Right lobe of liver (tissue), 6 donors: Measurements from ENCODE around the gene SLFN5. TPM values are rescaled to one million over a fixed set of nuclear protein-coding genes. Genes with fewer than 3 reads are reported as not detected.

Source experiments
- ATAC-seq, 4 donors: fragments of 200-7000 bp; cut with Tn5 transposase; one replicate each; pipeline ENCODE4 v1.9.1; 2020; ENCODE audit warnings: mild to moderate bottlenecking in 4 of 4, moderate library complexity in 4 of 4
- DNase-seq, 3 donors: peaks; one replicate each; pipeline ENCODE4 v3.0.0-alpha.2; 2020
- H3K27ac ChIP-seq, 3 donors: fragments of 200-600 bp; one replicate each; pipeline ENCODE4 v1.8.0; 2022
- H3K27me3 ChIP-seq, 2 donors: fragments of 200-600 bp; one replicate each; pipeline ENCODE4 v1.8.0; 2022
- H3K36me3 ChIP-seq, 4 donors: fragments of 200-600 bp; sonication (generic) in 1 of 4; one replicate each; pipeline versions ENCODE4 v1.5.1 to v1.8.0; 2017 to 2022; ENCODE audit warnings: control low read depth in 1 of 4
- H3K4me1 ChIP-seq, 4 donors: fragments of 200-600 bp; sonication (generic) in 1 of 4; one replicate each; pipeline versions ENCODE4 v1.5.1 to v1.8.0; 2017 to 2022; ENCODE audit warnings: control low read depth in 1 of 4
- H3K4me3 ChIP-seq, 3 donors: fragments of 200-600 bp; one replicate each; pipeline ENCODE4 v1.8.0; 2022
- H3K9me3 ChIP-seq, 4 donors: fragments of 200-600 bp; sonication (generic) in 1 of 4; one replicate each; pipeline versions ENCODE4 v1.5.1 to v1.8.0; 2017 to 2022; ENCODE audit warnings: control low read depth in 1 of 4
- POLR2A ChIP-seq: fragments of 450-650 bp; IDR thresholded peaks from one replicate; pipeline ENCODE4 v1.6.1; 2017; ENCODE audit warnings: antibody characterized with exemption, mild to moderate bottlenecking
- WGBS: methylation state at CpG from one replicate; pipeline ENCODE4 v1.1.6; 2018; ENCODE audit warnings: low coverage, low lambda C conversion rate; ENCODE audit not compliant: insufficient coverage; ENCODE audit errors: missing lambda C conversion rate; 5-methylcytosine and 5-hydroxymethylcytosine counted together
- intact Hi-C, 2 donors: fragments of 100-400 bp; cut with DNase I; formaldehyde crosslinking; loops; one replicate each; pipeline versions ENCODE4 v1.11.2 to v1.14.1; 2022
- total RNA-seq, 6 experiments: library from RNA; depleted of rRNA in 2 of 6; stranded (reverse); fragments of >200 nt in 2 of 6; fragmentation: NEBNext Ultra II Directional in 3 of 6; extraction: Animal tissue kit (Norgen Biotek cat#: 25700) in 3 of 6; gene quantifications; one replicate each; pipeline versions ENCODE4 v1.1.0 to v1.2.4, GENCODE V29; 2016 to 2023
- TF ChIP-seq, protein P1 (sequence below), 4 donors: fragments of 200-600 bp in 3 of 4; fragments of 450-650 bp in 1 of 4; IDR thresholded peaks; one replicate each; pipeline versions ENCODE4 v1.5.1 to v1.8.0; 2016 to 2022; ENCODE audit warnings: antibody characterized with exemption in 4 of 4, mild to moderate bottlenecking in 2 of 4
- donor health status: DM: no; HTN: yes; CAD: no.
- donor health status: DM: no; HTN: no; CAD: no.
- donor health status: DM: no; HTN: no; CAD: no.
- donor health status: DM: no; HTN: yes; CAD: no.
- donor health status: DM: no; HTN: yes; CAD: no.

SLFN5 gene
- total RNA-seq, 6 experiments from 2014 or later = 4.9 to 7.9 (median 5.5) TPM

DNA sequence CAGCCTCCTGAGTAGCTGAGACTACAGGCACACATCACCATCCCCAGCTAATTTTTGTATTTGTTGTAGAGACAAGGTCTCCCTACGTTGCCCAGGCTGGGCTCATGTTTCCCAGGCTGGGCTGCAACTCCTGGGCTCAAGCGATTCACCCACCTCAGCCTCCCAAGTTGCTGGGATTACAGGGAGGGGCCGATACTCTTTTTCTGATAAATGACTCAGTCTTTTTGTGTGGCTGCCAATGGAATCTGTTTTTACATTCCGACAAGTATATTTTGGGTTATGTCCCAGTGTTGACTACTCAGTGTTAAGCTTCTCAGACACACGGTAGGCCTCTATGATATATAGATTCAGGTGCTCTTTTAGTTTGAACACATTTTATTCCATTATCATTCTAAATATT lies 72.4 kb downstream of the SLFN5 start:
- H3K27ac ChIP-seq = no peak overlapping the region
- H3K4me3 ChIP-seq = no peak overlapping the region
- no peaks in the 10 kb centered on the region for H3K36me3 ChIP-seq
- no peak for TF ChIP-seq POLR2A
- TF ChIP-seq, protein P1, sequence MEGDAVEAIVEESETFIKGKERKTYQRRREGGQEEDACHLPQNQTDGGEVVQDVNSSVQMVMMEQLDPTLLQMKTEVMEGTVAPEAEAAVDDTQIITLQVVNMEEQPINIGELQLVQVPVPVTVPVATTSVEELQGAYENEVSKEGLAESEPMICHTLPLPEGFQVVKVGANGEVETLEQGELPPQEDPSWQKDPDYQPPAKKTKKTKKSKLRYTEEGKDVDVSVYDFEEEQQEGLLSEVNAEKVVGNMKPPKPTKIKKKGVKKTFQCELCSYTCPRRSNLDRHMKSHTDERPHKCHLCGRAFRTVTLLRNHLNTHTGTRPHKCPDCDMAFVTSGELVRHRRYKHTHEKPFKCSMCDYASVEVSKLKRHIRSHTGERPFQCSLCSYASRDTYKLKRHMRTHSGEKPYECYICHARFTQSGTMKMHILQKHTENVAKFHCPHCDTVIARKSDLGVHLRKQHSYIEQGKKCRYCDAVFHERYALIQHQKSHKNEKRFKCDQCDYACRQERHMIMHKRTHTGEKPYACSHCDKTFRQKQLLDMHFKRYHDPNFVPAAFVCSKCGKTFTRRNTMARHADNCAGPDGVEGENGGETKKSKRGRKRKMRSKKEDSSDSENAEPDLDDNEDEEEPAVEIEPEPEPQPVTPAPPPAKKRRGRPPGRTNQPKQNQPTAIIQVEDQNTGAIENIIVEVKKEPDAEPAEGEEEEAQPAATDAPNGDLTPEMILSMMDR (IDR thresholded peaks at IDR 0.05) = no peak
- 49% methylated on average over 5 of the region's 5 CpGs for WGBS
- DNase-seq = no peak
- H3K27me3 ChIP-seq = no peaks in the 10 kb centered on the region
- H3K9me3 ChIP-seq = no peaks in the 10 kb centered on the region
- intact Hi-C loops = no loop called here
- no peaks in the 10 kb centered on the region for H3K4me1 ChIP-seq
- ATAC-seq = peak in 1 of 4 donors; percentile 16

DNA sequence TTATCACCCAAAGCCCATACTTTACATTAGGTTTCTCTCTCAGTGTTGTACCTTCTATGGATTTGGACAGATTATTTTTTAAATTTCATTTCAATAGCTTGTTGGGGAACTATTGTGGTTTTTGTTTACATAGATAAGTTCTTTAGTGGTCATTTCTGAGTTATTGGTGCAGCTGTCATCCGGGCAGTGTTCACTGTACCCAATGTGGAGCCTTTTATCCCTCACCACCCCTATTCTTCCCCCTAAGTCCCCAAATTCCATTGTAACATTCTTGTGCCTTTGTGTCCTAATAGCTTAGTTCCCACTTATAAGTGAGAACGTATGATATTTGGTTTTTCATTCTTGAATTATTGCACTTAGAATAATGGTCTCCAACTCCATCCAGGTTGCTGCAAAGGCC lies 73.1 kb downstream of the SLFN5 start:
- ATAC-seq (no peak), DNase-seq (no peak)
- no peak overlapping the region for H3K4me3 ChIP-seq
- H3K9me3 ChIP-seq = no peaks in the 10 kb centered on the region
- H3K36me3 ChIP-seq = no peaks in the 10 kb centered on the region
- TF ChIP-seq, protein P1 (IDR thresholded peaks at IDR 0.05) = no peak
- TF ChIP-seq POLR2A = no peak
- H3K27me3 ChIP-seq = no peaks in the 10 kb centered on the region
- no peaks in the 10 kb centered on the region for H3K4me1 ChIP-seq
- intact Hi-C loops = no loop called here
- H3K27ac ChIP-seq = no peak overlapping the region
- 73% methylated on average over 2 of the region's 2 CpGs for WGBS

DNA sequence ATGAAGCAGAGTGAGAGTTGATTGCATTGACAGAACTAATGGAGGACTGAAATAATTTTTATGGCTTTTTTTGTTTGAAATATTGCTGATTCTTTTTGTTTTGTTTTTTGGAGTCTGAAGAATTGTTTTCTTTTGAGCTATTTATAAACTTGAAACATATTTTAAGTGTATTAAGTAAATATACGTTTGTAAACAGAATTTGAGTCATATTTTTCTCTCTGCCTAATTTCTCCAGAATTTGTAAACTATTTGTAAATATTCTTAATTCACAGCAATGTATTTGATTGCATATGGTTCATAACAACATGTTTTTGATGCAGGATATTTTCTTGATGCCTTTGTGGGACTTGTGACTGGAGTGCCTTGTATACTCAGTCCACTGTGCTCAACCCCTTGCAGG lies 79.9 kb downstream of the SLFN5 start:
- intact Hi-C loops = no loop called here
- 43% methylated on average over 1 of the region's 1 CpG for WGBS
- H3K27me3 ChIP-seq = no peaks in the 10 kb centered on the region
- DNase-seq (no peak), ATAC-seq (no peak)
- no peaks in the 10 kb centered on the region for H3K4me1 ChIP-seq
- no peaks in the 10 kb centered on the region for H3K36me3 ChIP-seq
- no peak overlapping the region for H3K27ac ChIP-seq
- H3K9me3 ChIP-seq = no peaks in the 10 kb centered on the region
- TF ChIP-seq, protein P1 (IDR thresholded peaks at IDR 0.05) = no peak
- TF ChIP-seq POLR2A = no peak
- H3K4me3 ChIP-seq = no peak overlapping the region

Other genes with a start within 250 kb of the SLFN5 start
- 10 to 100 TPM; 29.0 to 39.0 (median 34.1) TPM for gene RFFL, start 179.4 kb upstream of the SLFN5 start, total RNA-seq
- 1 to 10 TPM; 3.9 to 5.5 (median 4.3) TPM for gene RAD51D, start 123.2 kb upstream of the SLFN5 start, total RNA-seq
- not detected for gene FNDC8, start 121.5 kb upstream of the SLFN5 start, total RNA-seq
- gene NLE1, start 100.8 kb upstream of the SLFN5 start, total RNA-seq = 10 to 100 TPM in 1 of 6 experiments, 1 to 10 TPM in 5; 4.9 to 12.3 (median 5.9) TPM
- under 1 TPM in 2 of 6 experiments, not detected in 4; 0.07 to 0.19 TPM for gene UNC45B, start 95.3 kb upstream of the SLFN5 start, total RNA-seq
- gene SLC35G3, start 48.7 kb upstream of the SLFN5 start, total RNA-seq = not detected
- gene SLFN11, start 130.5 kb downstream of the SLFN5 start, total RNA-seq = 1 to 10 TPM; 1.4 to 8.9 (median 6.0) TPM
- 1 to 10 TPM in 5 of 6 experiments, under 1 TPM in 1; 0.84 to 3.3 (median 1.6) TPM for gene SLFN12, start 189.4 kb downstream of the SLFN5 start, total RNA-seq
- 1 to 10 TPM in 5 of 6 experiments, under 1 TPM in 1; 0.68 to 4.1 (median 1.8) TPM for gene SLFN13, start 205.7 kb downstream of the SLFN5 start, total RNA-seq